ENCODE measurements around the gene BRPF3.

The BRPF3 gene

GRCh38 chr6:36196113-36196879 lies at the start of gene BRPF3:
Gene BRPF3, plus strand, starts transcription at chr6:36196744. Its CDS starts 3,579 bp downstream, at chr6:36200323.
- DNase-seq = peak; percentile 63

- no peak for DNase-seq
Observed at GRCh38 chr6:36147294-36147693, 49.2 kb upstream of the BRPF3 start.

GRCh38 chr6:36149476-36149875 lies 47.1 kb upstream of the BRPF3 start:
- no peak for DNase-seq

GRCh38 chr6:36150283-36150682 lies 46.3 kb upstream of the BRPF3 start:
- no peak for DNase-seq

- DNase-seq = no peak
Observed at GRCh38 chr6:36154286-36154685, 42.3 kb upstream of the BRPF3 start.

- no peak for DNase-seq
Observed at GRCh38 chr6:36155662-36156061, 40.9 kb upstream of the BRPF3 start.

- DNase-seq = no peak
Observed at GRCh38 chr6:36160147-36160760, 36.3 kb upstream of the BRPF3 start.

- DNase-seq = no peak
Observed at GRCh38 chr6:36169023-36170007, 27.2 kb upstream of the BRPF3 start.

- no peak for DNase-seq
Observed at GRCh38 chr6:36170704-36171103, 25.8 kb upstream of the BRPF3 start.

GRCh38 chr6:36171573-36171972 lies 25.0 kb upstream of the BRPF3 start:
- DNase-seq = no peak

GRCh38 chr6:36177166-36177565 lies 19.4 kb upstream of the BRPF3 start:
- no peak for DNase-seq

GRCh38 chr6:36178544-36178943 lies 18.0 kb upstream of the BRPF3 start:
- no peak for DNase-seq

GRCh38 chr6:36180126-36180525 lies 16.4 kb upstream of the BRPF3 start:
- DNase-seq = no peak

- DNase-seq = no peak
Observed at GRCh38 chr6:36184311-36184710, 12.2 kb upstream of the BRPF3 start.

GRCh38 chr6:36186199-36186598 lies 10.3 kb upstream of the BRPF3 start:
- DNase-seq = no peak

GRCh38 chr6:36187446-36187845 lies 9.1 kb upstream of the BRPF3 start:
- DNase-seq = no peak

- no peak for DNase-seq
Observed at GRCh38 chr6:36195471-36196112, 952 bp upstream of the BRPF3 start.

GRCh38 chr6:36196880-36197548 lies 470 bp downstream of the BRPF3 start:
- peak; percentile 97 for DNase-seq

- DNase-seq = no peak
Observed at GRCh38 chr6:36197739-36198221, 1.2 kb downstream of the BRPF3 start.

GRCh38 chr6:36198986-36199385 lies 2.4 kb downstream of the BRPF3 start:
- no peak for DNase-seq

GRCh38 chr6:36200154-36200891 lies 3.8 kb downstream of the BRPF3 start:
- no peak for DNase-seq

All from GDM1 (cell line).